OCI-LY1 (cell line): ENCODE measurements around the gene RECQL5.

Experiments used
- H2AFZ ChIP-seq: fragments of 200-600 bp; sonication (generic), shearing (Covaris generic); 2 replicates; pipeline ENCODE4 v1.6.0; 2014; ENCODE audit warnings: antibody characterized with exemption, mild to moderate bottlenecking, low read length
- H3F3A ChIP-seq: fragments of 200-600 bp; sonication (generic), shearing (Covaris generic); 2 replicates; pipeline ENCODE4 v1.6.0; 2014; ENCODE audit warnings: mild to moderate bottlenecking, antibody characterized with exemption, low read length, moderate library complexity; ENCODE audit not compliant: insufficient read depth
- H3K27ac ChIP-seq: fragments of 200-600 bp; sonication (generic); 2 replicates; pipeline ENCODE4 v1.5.1; 2014; ENCODE audit warnings: low read length, mixed run types, mild to moderate bottlenecking, low read depth; ENCODE audit not compliant: poor library complexity, severe bottlenecking
- H3K27me3 ChIP-seq: fragments of 200-600 bp; sonication (generic); 2 replicates; pipeline ENCODE4 v1.6.0; 2014; ENCODE audit warnings: antibody characterized with exemption, mild to moderate bottlenecking, low read length, moderate library complexity; ENCODE audit not compliant: insufficient read depth
- H3K36me3 ChIP-seq: fragments of 200-600 bp; sonication (generic); 2 replicates; pipeline ENCODE4 v1.6.1; 2014; ENCODE audit warnings: mild to moderate bottlenecking, antibody characterized with exemption, low read length, moderate library complexity, mixed read lengths; ENCODE audit not compliant: insufficient read depth
- H3K4me1 ChIP-seq: fragments of 200-600 bp; sonication (generic); 2 replicates; pipeline ENCODE4 v1.5.1; 2014; ENCODE audit warnings: mild to moderate bottlenecking, low read length, moderate library complexity; ENCODE audit not compliant: insufficient read depth, severe bottlenecking
- H3K4me2 ChIP-seq: fragments of 200-600 bp; sonication (generic), shearing (Covaris generic); 2 replicates; pipeline ENCODE4 v1.6.1; 2014; ENCODE audit warnings: low read length
- H3K4me3 ChIP-seq: fragments of 200-600 bp; sonication (generic); 2 replicates; pipeline ENCODE4 v1.5.1; 2014; ENCODE audit warnings: low read length, low read depth, mild to moderate bottlenecking, mixed read lengths; ENCODE audit not compliant: poor library complexity, severe bottlenecking
- H3K79me2 ChIP-seq: fragments of 200-600 bp; shearing (Covaris generic); 2 replicates; pipeline ENCODE4 v1.6.1; 2016; ENCODE audit warnings: mixed run types, low read length, mixed read lengths; ENCODE audit not compliant: insufficient read depth
- H3K9ac ChIP-seq: fragments of 200-600 bp; sonication (generic), shearing (Covaris generic); 2 replicates; pipeline ENCODE4 v1.6.1; 2014; ENCODE audit warnings: mild to moderate bottlenecking, low read length, mixed read lengths
- H3K9me2 ChIP-seq: fragments of 200-600 bp; sonication (generic), shearing (Covaris generic); 2 replicates; pipeline ENCODE4 v1.6.1; 2014; ENCODE audit warnings: low read depth, mild to moderate bottlenecking, low read length, mixed read lengths
- H3K9me3 ChIP-seq: fragments of 200-600 bp; shearing (Covaris generic); 2 replicates; pipeline ENCODE4 v1.6.1; 2014; ENCODE audit warnings: low read length, mixed read lengths
- H4K20me1 ChIP-seq: fragments of 200-600 bp; sonication (generic), shearing (Covaris generic); 2 replicates; pipeline ENCODE4 v1.6.0; 2016; ENCODE audit warnings: mild to moderate bottlenecking, low read length; ENCODE audit not compliant: insufficient read depth
- CTCF ChIP-seq: fragments of 200-600 bp; sonication (generic), shearing (Covaris generic); IDR thresholded peaks from 2 replicates; pipeline ENCODE4 v1.5.1; 2017; ENCODE audit warnings: mild to moderate bottlenecking, antibody characterized with exemption, low read length, moderate library complexity, mixed read lengths
- EZH2 ChIP-seq: fragments of 200-600 bp; sonication (generic), shearing (Covaris generic); IDR thresholded peaks from 2 replicates; pipeline ENCODE4 v1.8.0; 2017; ENCODE audit warnings: borderline replicate concordance, mixed run types, mild to moderate bottlenecking, antibody characterized with exemption, low read length, moderate library complexity, mixed read lengths

The RECQL5 gene

DNA sequence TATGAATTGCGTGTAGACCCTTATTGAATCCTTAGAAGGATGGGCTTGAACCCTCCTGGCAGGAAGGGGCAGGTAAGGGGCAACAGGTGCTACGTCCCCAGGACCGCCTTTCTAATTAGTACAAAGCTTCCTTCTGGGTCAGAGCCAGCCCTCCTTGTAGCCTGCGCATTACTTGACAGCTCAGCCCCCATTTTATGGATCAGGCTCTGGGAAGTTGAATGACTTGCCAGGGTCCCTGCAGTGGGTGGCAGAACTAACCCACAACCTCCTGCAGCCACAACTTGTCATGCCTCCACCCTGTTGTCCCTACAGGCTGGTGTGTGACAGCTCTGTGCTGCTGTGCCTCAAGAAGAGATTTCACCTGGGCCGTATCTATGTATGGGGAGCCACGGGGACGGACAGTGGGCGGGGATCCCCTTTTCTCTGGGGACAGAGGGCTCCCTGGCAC is 76.6 kb downstream of the RECQL5 start:
- Histone ChIP-seq H3K4me2 (no peak overlapping the region), H3K4me3 (no peak overlapping the region), H4K20me1 (no peaks in the 10 kb centered on the region), H3K9ac (no peak overlapping the region), H3K9me3 (no peaks in the 10 kb centered on the region), H3K27me3 (peaks cover 21% of the 10 kb centered on the region), H3K36me3 (no peaks in the 10 kb centered on the region), H2AFZ (no peak overlapping the region), H3K27ac (no peak overlapping the region), H3K9me2 (no peaks in the 10 kb centered on the region), H3K79me2 (no peaks in the 10 kb centered on the region), H3F3A (no peaks in the 10 kb centered on the region), H3K4me1 (peaks cover 11% of the 10 kb centered on the region)
- no peak for TF ChIP-seq CTCF
- no peak for TF ChIP-seq EZH2

DNA sequence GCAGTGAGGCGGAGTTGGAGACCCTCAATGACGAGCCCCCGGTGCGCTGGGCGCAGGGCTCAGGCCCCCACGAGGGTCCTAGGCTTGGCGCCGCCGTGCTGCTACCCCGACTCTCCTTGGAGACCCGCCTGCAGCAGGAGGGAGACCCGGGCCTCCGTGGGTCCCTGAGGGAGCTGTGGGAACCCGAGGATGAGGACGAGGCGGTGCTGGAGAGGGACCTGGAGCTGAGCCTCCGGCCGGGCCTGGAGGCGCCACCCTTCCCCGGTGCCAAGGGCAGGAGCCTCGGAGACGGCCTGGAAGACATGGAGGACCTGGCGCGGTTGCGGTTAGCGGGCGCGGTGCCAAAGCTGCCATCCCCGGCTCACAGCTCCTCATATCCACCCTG is 77.0 kb downstream of the RECQL5 start:
- no peaks in the 10 kb centered on the region for H3K36me3 ChIP-seq
- no peak overlapping the region for H3K9ac ChIP-seq
- no peak overlapping the region for H2AFZ ChIP-seq
- H3K4me1 ChIP-seq: peaks cover 11% of the 10 kb centered on the region
- TF ChIP-seq CTCF (no peak), EZH2 (no peak)
- no peak overlapping the region for H3K27ac ChIP-seq
- H3F3A ChIP-seq: no peaks in the 10 kb centered on the region
- H3K9me3 ChIP-seq: no peaks in the 10 kb centered on the region
- H4K20me1 ChIP-seq: no peaks in the 10 kb centered on the region
- H3K4me2 ChIP-seq: peak overlapping the region; percentile 56; the same call in 1 of the 2 replicates
- no peaks in the 10 kb centered on the region for H3K9me2 ChIP-seq
- no peaks in the 10 kb centered on the region for H3K79me2 ChIP-seq
- no peak overlapping the region for H3K4me3 ChIP-seq
- peaks cover 17% of the 10 kb centered on the region for H3K27me3 ChIP-seq

GRCh38 chr17:75589012-75589918 is 77.7 kb downstream of the RECQL5 start:
- Histone ChIP-seq H3K4me2 (peak overlapping the region; percentile 59), H3K9me2 (no peaks in the 10 kb centered on the region), H3K4me3 (peak overlapping the region; percentile 54), H3K79me2 (no peaks in the 10 kb centered on the region), H3K27me3 (peaks cover 15% of the 10 kb centered on the region; the same call in 1 of the 2 replicates), H4K20me1 (no peaks in the 10 kb centered on the region), H3K4me1 (peaks cover 11% of the 10 kb centered on the region), H3K9me3 (no peaks in the 10 kb centered on the region), H3F3A (no peaks in the 10 kb centered on the region), H3K36me3 (no peaks in the 10 kb centered on the region), H3K27ac (no peak overlapping the region), H3K9ac (peak overlapping the region; percentile 43; the same call in 1 of the 2 replicates), H2AFZ (no peak overlapping the region)
- TF ChIP-seq CTCF (peak; percentile 52), EZH2 (no peak)
